AG10803 (cell line): ENCODE measurements around the gene ERCC6L.

ENCODE experiments used
- DNase-seq: peaks from one replicate; pipeline ENCODE4 v3.0.0; 2010; ENCODE audit warnings: low read depth
- H3K4me3 ChIP-seq: 2 replicates; pipeline ENCODE4 v1.5.1; 2011; ENCODE audit warnings: mild to moderate bottlenecking, low read length, control low read depth
- CTCF ChIP-seq: conservative IDR thresholded peaks from 2 replicates; pipeline ENCODE4 v1.5.1; 2011; ENCODE audit warnings: mild to moderate bottlenecking, low read length, control low read depth, inconsistent platforms

The ERCC6L gene

GRCh38 chrX:72208126-72208800 lies 30.6 kb downstream of the ERCC6L start:
- peak; percentile 22 for DNase-seq
- TF ChIP-seq CTCF = no peak
- H3K4me3 ChIP-seq = no peak overlapping the region

- H3K4me3 ChIP-seq = no peak overlapping the region
Observed at GRCh38 chrX:72207366-72207765, 31.5 kb downstream of the ERCC6L start.

GRCh38 chrX:72205706-72206105 lies 33.1 kb downstream of the ERCC6L start:
- no peak for DNase-seq
- no peak overlapping the region for H3K4me3 ChIP-seq
- no peak for TF ChIP-seq CTCF

More at GRCh38 chrX:72207366-72207765, 31.5 kb downstream of the ERCC6L start:
- no peak for DNase-seq
- TF ChIP-seq CTCF = no peak

GRCh38 chrX:72203421-72203820 lies 35.4 kb downstream of the ERCC6L start:
- no peak for DNase-seq
- TF ChIP-seq CTCF = no peak
- H3K4me3 ChIP-seq = no peak overlapping the region

- H3K4me3 ChIP-seq = no peak overlapping the region
- DNase-seq = no peak
- no peak for TF ChIP-seq CTCF
Observed at GRCh38 chrX:72202792-72203401, 35.9 kb downstream of the ERCC6L start.

GRCh38 chrX:72201836-72202536 lies 36.8 kb downstream of the ERCC6L start:
- H3K4me3 ChIP-seq = no peak overlapping the region
- no peak for TF ChIP-seq CTCF
- peak; percentile 76 for DNase-seq
